K562 (cell line): ENCODE data around the gene SMU1. TPM values are rescaled to one million over a fixed set of nuclear protein-coding genes. Genes with fewer than 3 reads are reported as not detected.

Experiments used
- AFF1 ChIP-seq, 2 experiments: fragments of 450-650 bp; IDR thresholded peaks; 2 replicates each; pipeline ENCODE4 v1.6.1; 2018; ENCODE audit warnings: mild to moderate bottlenecking in 2 of 2, low read depth in 1 of 2; ENCODE audit not compliant: partially characterized antibody in 2 of 2
- CHD1 ChIP-seq: fragments of 200-600 bp; sonication (generic); IDR thresholded peaks from one replicate; pipeline ENCODE4 v1.6.1; 2012; ENCODE audit warnings: mild to moderate bottlenecking, moderate library complexity, low read length, inconsistent platforms
- CREB3 ChIP-seq: fragments of 450-650 bp; conservative IDR thresholded peaks from 2 replicates; pipeline ENCODE4 v1.6.1; 2016; ENCODE audit warnings: missing genetic modification characterization, low read depth, mild to moderate bottlenecking, missing compliant biosample characterization, moderate library complexity
- GTF2B ChIP-seq: IDR thresholded peaks from 2 replicates; pipeline ENCODE4 v1.6.1; 2011; ENCODE audit not compliant: insufficient read length; ENCODE audit errors: extremely low read depth
- NEUROD1 ChIP-seq: fragments of 150-350 bp; IDR thresholded peaks from 2 replicates; pipeline ENCODE4 v1.6.1; 2014; ENCODE audit warnings: borderline replicate concordance, low read length, low read depth; ENCODE audit not compliant: partially characterized antibody
- PML ChIP-seq: IDR thresholded peaks from 2 replicates; pipeline ENCODE4 v1.6.1; 2012; ENCODE audit warnings: low read length, inconsistent platforms
- SAFB ChIP-seq: fragments of 200-400 bp; formaldehyde crosslinking; IDR thresholded peaks from 2 replicates; pipeline ENCODE4 v1.6.1; 2017; ENCODE audit warnings: low read depth, low read length, borderline replicate concordance
- SNAPC5 ChIP-seq: fragments of 250-450 bp; sonication (Bioruptor Pico); IDR thresholded peaks from 2 replicates; pipeline ENCODE4 v1.8.0; 2021; ENCODE audit warnings: moderate library complexity, mild to moderate bottlenecking, inconsistent platforms
- SP2 ChIP-seq: IDR thresholded peaks from 2 replicates; pipeline ENCODE4 v1.6.1; 2011; ENCODE audit warnings: mild to moderate bottlenecking, low read depth, low read length, moderate library complexity; ENCODE audit not compliant: poor library complexity, severe bottlenecking; ENCODE audit errors: extremely low read depth
- TFAP4 ChIP-seq: sonication (generic); formaldehyde crosslinking; IDR thresholded peaks from 2 replicates; pipeline ENCODE4 v1.8.0; 2022; ENCODE audit warnings: missing genetic modification reagents, mild to moderate bottlenecking, moderate library complexity, borderline replicate concordance
- TSC22D4 ChIP-seq: fragments of 450-650 bp; IDR thresholded peaks from 2 replicates; pipeline ENCODE4 v1.6.1; 2016; ENCODE audit warnings: missing genetic modification characterization, missing biosample characterization, control low read depth
- USF2 ChIP-seq: sonication (generic); formaldehyde crosslinking; IDR thresholded peaks from 2 replicates; pipeline ENCODE4 v1.5.0; 2020; ENCODE audit warnings: missing genetic modification reagents
- ZBTB12 ChIP-seq: fragments of 250-450 bp; sonication (Bioruptor Pico); IDR thresholded peaks from 2 replicates; pipeline ENCODE4 v1.4.0; 2020
- ZBTB17 ChIP-seq: fragments of 450-650 bp; formaldehyde crosslinking; IDR thresholded peaks from 2 replicates; pipeline ENCODE4 v1.4.0; 2020; ENCODE audit warnings: mild to moderate bottlenecking
- ZNF740 ChIP-seq, 3 experiments: fragments of 200-800 bp in 1 of 3; sonication (Bioruptor generic) in 1 of 3; sonication (generic) in 1 of 3; formaldehyde crosslinking in 1 of 3; IDR thresholded peaks; 2 replicates each; pipeline versions ENCODE4 v1.6.1 to v1.8.0; 2016 to 2022; ENCODE audit warnings: mild to moderate bottlenecking in 2 of 3, missing compliant biosample characterization in 2 of 3, missing genetic modification characterization in 2 of 3, missing genetic modification reagents in 1 of 3
- polyA plus RNA-seq, 8 experiments: library from polyadenylated mRNA; depleted of rRNA in 4 of 8; stranded (reverse) in 5 of 8; unstranded in 3 of 8; fragments of >200 nt; fragmentation: Nextera tagmentation in 2 of 8; fragmentation: Illumina TruSeq in 1 of 8; extraction: Ambion mirVana in 2 of 8; extraction: Trizol in 1 of 8; gene quantifications; 2 replicates each; pipeline versions ENCODE4 v1.2.1 to v1.2.3, GENCODE V29; 2011 to 2014; ENCODE audit warnings: inconsistent platforms in 1 of 8, missing spikeins in 1 of 8
- total RNA-seq, 7 experiments: library from RNA; depleted of rRNA in 6 of 7; stranded (reverse); fragments of >200 nt in 6 of 7; fragmentation: Illumina TruSeq in 2 of 7; extraction: Trizol in 2 of 7; gene quantifications; 2 replicates each; pipeline versions ENCODE4 v1.2.1 to v1.2.3, GENCODE V29; 2011 to 2021; ENCODE audit warnings: low replicate concordance in 1 of 7

Gene SMU1
- total and polyA plus RNA-seq, 9 of the 15 experiments (the other 6 are each of a cell fraction or from before 2014, with no cell fraction given) = 13.2 to 33.4 (median 20.7) TPM

- TF ChIP-seq TFAP4 (CRISPR knock-in tag) (peak; percentile 38; the same call in 1 of the 2 replicates), SNAPC5 (CRISPR knock-in tag) (no peak), ZBTB12 (peak; percentile 58; the same call in 1 of the 2 replicates), CREB3 (tag) (no peak), ZBTB17 (0 out of 2 replicates have a peak, but pooled peaks have one; percentile 53), PML (peak; percentile 89), TSC22D4 (tag) (no peak), USF2 (CRISPR knock-in tag) (no peak), AFF1 (IDR thresholded peaks at IDR 0.05; ENCODE audit: low read depth in 1 of 2, partially characterized antibody in 2 of 2) (peak in 1 of 2 experiments; percentile 88), CHD1 (peak; percentile 88), ZNF740 (CRISPR knock-in tag; IDR thresholded peaks at IDR 0.05) (no peak; the same call in 1 of the 2 replicates), ZNF740 (tag; IDR thresholded peaks at IDR 0.05) (0 out of 4 replicates have a peak, but pooled peaks of 1 of the 2 experiments have one; percentile 14), GTF2B (peak; percentile 34), NEUROD1 (peak; percentile 27), SAFB (0 out of 2 replicates have a peak, but pooled peaks have one; percentile 46), SP2 (peak; percentile 40)
These were observed 51.4 kb downstream of the SMU1 start, which contains the start of gene DNAJA1 (continued) for GRCh38 chr9:33024966-33025571.
